Esophagus muscularis mucosa (tissue), 4 donors: ENCODE measurements around the gene CROCC2. TPM values are rescaled to one million over a fixed set of nuclear protein-coding genes. Genes with fewer than 3 reads are reported as not detected.

ENCODE experiments used
- DNase-seq: peaks from one replicate; pipeline ENCODE4 v3.0.0-alpha.2; 2017; ENCODE audit errors: extremely low spot score
- H3K27ac ChIP-seq, 4 donors: fragments of 200-600 bp; sonication (generic); replicated peaks in 1 of 4; 1 replicate in 3 of 4; 2 replicates in 1 of 4; pipeline ENCODE4 v1.5.1; 2016 to 2019; ENCODE audit warnings: mild to moderate bottlenecking in 1 of 4
- H3K27me3 ChIP-seq, 4 donors: fragments of 200-600 bp; sonication (generic); one replicate each; pipeline versions ENCODE4 v1.5.1 to v1.6.0; 2016 to 2019
- H3K36me3 ChIP-seq, 4 donors: fragments of 200-600 bp; sonication (generic); one replicate each; pipeline ENCODE4 v1.5.1; 2016 to 2019
- H3K4me1 ChIP-seq, 4 donors: fragments of 200-600 bp; sonication (generic); one replicate each; pipeline ENCODE4 v1.5.1; 2016 to 2019
- H3K4me3 ChIP-seq, 4 donors: fragments of 200-600 bp; sonication (generic); 1 replicate in 2 of 4; 2 replicates in 2 of 4; pipeline ENCODE4 v1.5.1; 2016 to 2019; ENCODE audit warnings: mild to moderate bottlenecking in 4 of 4, moderate library complexity in 1 of 4
- H3K9me3 ChIP-seq, 4 donors: fragments of 200-600 bp; sonication (generic); 1 replicate in 3 of 4; 2 replicates in 1 of 4; pipeline ENCODE4 v1.5.1; 2016 to 2019
- EP300 ChIP-seq: sonication (generic); formaldehyde crosslinking; IDR thresholded peaks from one replicate; pipeline ENCODE4 v1.6.1; 2017; ENCODE audit warnings: antibody characterized with exemption
- POLR2A ChIP-seq: fragments of 450-650 bp; IDR thresholded peaks from one replicate; pipeline ENCODE4 v1.6.1; 2017; ENCODE audit warnings: antibody characterized with exemption, moderate library complexity, mild to moderate bottlenecking, low read depth
- POLR2AphosphoS5 ChIP-seq, 2 donors: sonication (generic); formaldehyde crosslinking; IDR thresholded peaks; one replicate each; pipeline ENCODE4 v1.6.1; 2017; ENCODE audit warnings: antibody characterized with exemption in 2 of 2
- WGBS: methylation state at CpG from one replicate; pipeline ENCODE4 v1.1.5; 2018; 5-methylcytosine and 5-hydroxymethylcytosine counted together
- intact Hi-C: fragments of 100-400 bp; cut with DNase I; formaldehyde crosslinking; loops from one replicate; pipeline ENCODE4 v1.15.1; 2023
- total RNA-seq, 4 donors: library from RNA; depleted of rRNA; stranded (reverse); fragments of >200 nt; gene quantifications; one replicate each; pipeline versions ENCODE4 v1.1.0 to v1.2.1, GENCODE V29; 2016
- TF ChIP-seq, protein P1 (sequence below), 3 experiments: fragments of 200-600 bp in 2 of 3; fragments of 450-650 bp in 1 of 3; sonication (generic) in 2 of 3; IDR thresholded peaks; one replicate each; pipeline ENCODE4 v1.5.1; 2017 to 2019; ENCODE audit warnings: antibody characterized with exemption in 3 of 3, mild to moderate bottlenecking in 2 of 3, moderate library complexity in 1 of 3

CROCC2 gene
- total RNA-seq, 4 donors from 2014 or later = not detected

DNA sequence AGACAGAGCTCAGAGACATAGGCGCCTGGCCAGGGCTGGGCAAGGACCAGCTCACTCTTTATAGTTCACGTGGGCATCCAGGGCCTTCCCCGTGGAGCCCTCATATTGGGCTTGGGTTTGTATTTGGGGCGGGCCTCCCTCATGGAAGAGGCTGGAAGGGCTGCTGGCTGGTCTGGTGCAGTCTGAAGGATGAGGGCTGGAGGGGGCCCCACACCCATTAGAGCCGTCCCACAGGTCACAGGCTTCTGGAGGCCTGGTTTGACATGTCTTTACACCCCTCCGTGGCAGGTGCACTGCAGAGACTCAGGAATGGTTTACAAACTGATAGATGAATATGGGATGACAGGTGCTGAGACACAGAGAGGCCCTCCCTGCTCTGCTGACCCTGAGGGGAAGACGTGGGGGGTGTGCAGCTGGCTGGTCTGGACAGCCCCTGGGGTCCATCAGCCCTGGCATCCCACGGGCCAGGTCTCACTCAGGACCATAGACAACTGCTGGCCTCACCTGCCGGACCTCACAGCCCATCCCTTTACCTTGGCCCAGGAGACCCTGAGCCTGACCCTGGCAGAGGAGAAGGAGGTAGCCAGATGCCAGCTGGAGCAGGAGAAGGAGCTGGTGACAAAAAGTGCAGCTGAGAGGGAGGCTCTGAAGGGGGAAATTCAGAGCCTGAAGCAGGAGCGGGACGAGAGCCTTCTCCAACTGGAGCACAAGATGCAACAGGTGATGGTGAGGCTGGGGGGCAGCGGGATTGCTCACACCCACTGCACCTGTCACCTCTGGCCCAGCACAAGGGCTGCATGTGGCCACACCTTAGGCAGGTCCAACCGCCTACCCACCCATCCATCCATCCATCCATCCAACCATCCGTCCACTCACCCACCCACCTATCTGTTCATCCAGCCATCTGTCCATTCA, 43.9 kb downstream of the CROCC2 start:
- TF ChIP-seq, protein P1, sequence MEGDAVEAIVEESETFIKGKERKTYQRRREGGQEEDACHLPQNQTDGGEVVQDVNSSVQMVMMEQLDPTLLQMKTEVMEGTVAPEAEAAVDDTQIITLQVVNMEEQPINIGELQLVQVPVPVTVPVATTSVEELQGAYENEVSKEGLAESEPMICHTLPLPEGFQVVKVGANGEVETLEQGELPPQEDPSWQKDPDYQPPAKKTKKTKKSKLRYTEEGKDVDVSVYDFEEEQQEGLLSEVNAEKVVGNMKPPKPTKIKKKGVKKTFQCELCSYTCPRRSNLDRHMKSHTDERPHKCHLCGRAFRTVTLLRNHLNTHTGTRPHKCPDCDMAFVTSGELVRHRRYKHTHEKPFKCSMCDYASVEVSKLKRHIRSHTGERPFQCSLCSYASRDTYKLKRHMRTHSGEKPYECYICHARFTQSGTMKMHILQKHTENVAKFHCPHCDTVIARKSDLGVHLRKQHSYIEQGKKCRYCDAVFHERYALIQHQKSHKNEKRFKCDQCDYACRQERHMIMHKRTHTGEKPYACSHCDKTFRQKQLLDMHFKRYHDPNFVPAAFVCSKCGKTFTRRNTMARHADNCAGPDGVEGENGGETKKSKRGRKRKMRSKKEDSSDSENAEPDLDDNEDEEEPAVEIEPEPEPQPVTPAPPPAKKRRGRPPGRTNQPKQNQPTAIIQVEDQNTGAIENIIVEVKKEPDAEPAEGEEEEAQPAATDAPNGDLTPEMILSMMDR (IDR thresholded peaks at IDR 0.05) = no peak
- TF ChIP-seq POLR2A (no peak), POLR2AphosphoS5 (IDR thresholded peaks at IDR 0.05) (no peak), EP300 (no peak)
- H3K27me3 ChIP-seq = peaks cover 0 to 33% (median 0%) of the 10 kb centered on the region in 4 donors
- no peak overlapping the region for H3K4me3 ChIP-seq
- no peak overlapping the region for H3K27ac ChIP-seq
- no peak for DNase-seq
- intact Hi-C loops = no loop called here
- WGBS = 92% methylated on average over 11 of the region's 14 CpGs
- H3K4me1 ChIP-seq = peaks cover 0 to 7% (median 0%) of the 10 kb centered on the region in 4 donors
- no peaks in the 10 kb centered on the region for H3K9me3 ChIP-seq
- no peaks in the 10 kb centered on the region for H3K36me3 ChIP-seq

DNA sequence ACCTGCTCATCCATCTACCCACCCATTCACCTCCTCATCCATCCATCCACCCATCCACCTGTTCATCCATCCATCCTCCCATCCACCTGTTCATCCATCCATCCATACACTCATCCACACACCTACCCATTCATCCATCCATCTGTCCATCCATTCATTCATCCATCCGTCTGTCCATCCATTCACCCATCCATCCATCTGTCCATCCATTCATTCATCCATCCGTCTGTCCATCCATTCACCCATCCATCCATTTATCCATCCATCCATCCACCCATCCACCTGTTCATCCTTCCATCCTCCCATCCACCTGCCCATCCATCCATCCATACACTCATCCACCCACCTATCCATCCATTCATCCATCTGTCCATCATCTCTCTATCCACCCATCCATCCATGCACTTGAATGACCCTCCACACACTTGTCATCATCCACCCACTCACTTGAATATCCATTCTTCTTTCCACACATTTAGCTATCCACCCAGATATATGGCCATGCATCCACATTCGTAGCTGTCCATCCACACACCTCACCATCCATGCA, 45.0 kb downstream of the CROCC2 start:
- TF ChIP-seq POLR2AphosphoS5 (IDR thresholded peaks at IDR 0.05) (no peak), POLR2A (no peak), EP300 (no peak)
- TF ChIP-seq, protein P1 (IDR thresholded peaks at IDR 0.05) = no peak
- H3K4me1 ChIP-seq = peaks cover 0 to 7% (median under 1%) of the 10 kb centered on the region in 4 donors
- WGBS = 87% methylated on average over 3 of the region's 3 CpGs
- H3K36me3 ChIP-seq = no peaks in the 10 kb centered on the region
- H3K4me3 ChIP-seq = no peak overlapping the region
- H3K9me3 ChIP-seq = no peaks in the 10 kb centered on the region
- H3K27me3 ChIP-seq = peaks cover 0 to 41% (median 0%) of the 10 kb centered on the region in 4 donors
- DNase-seq = no peak
- H3K27ac ChIP-seq = no peak overlapping the region
- intact Hi-C loops = no loop called here

DNA sequence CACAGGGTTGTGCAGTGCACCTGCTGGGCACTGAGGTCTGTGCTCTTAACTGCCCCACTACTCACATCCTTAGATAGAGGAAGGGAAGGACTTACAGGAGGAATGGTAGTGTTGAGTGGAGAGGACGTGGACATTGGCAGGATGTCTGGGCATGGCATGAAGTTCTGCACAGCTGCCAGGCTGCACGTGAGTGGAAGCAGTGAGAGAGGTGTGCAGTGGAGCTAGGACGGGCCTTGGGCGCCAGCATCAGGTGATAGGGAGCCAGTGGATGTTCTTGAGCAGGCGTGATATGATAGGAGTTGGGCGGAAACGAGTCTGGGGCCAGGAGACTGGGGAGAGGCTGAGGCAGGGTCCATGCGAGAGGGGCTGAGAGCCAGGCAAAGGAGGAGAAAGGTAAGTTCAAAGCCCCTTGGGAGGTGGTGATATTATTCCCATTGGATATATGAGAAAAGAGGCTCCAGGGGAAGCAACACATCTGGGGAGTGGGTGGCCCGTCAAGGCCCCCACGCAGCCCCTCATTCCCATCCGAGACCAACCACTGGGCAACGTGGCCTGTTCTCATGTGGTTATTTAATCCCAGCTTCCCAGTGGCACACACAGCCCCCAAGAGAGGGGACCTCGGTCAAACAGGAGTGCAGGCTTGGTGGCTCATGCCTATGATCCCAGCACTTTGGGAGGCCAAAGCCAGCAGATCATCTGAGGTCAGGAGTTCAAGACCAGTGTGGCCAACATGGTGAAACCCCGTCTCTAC, 46.5 kb downstream of the CROCC2 start:
- DNase-seq = no peak

More for the DNA sequence above, 46.5 kb downstream of the CROCC2 start:
- no peaks in the 10 kb centered on the region for H3K36me3 ChIP-seq
- H3K4me3 ChIP-seq = no peak overlapping the region
- WGBS = 83% methylated on average over 12 of the region's 14 CpGs
- intact Hi-C loops = no loop called here
- H3K4me1 ChIP-seq = peaks cover 0 to 7% (median 2%) of the 10 kb centered on the region in 4 donors
- H3K9me3 ChIP-seq = no peaks in the 10 kb centered on the region
- H3K27me3 ChIP-seq = peaks cover 0 to 51% (median 0%) of the 10 kb centered on the region in 4 donors
- H3K27ac ChIP-seq = no peak overlapping the region
- TF ChIP-seq POLR2A = no peak
- no peak for TF ChIP-seq POLR2AphosphoS5 (IDR thresholded peaks at IDR 0.05)
- TF ChIP-seq, protein P1 (IDR thresholded peaks at IDR 0.05) = no peak
- TF ChIP-seq EP300 = no peak
